ENCODE results near the gene RASSF3. TPM values are rescaled to one million over a fixed set of nuclear protein-coding genes. Genes with fewer than 3 reads are reported as not detected.
"Not testable (repeated sequence)": the region's sequence is repeated elsewhere in the genome, so short reads cannot be mapped to it uniquely, and the experiment has no call there.

RASSF3 gene
- total RNA-seq, 1 donor: 13.8 TPM

DNA sequence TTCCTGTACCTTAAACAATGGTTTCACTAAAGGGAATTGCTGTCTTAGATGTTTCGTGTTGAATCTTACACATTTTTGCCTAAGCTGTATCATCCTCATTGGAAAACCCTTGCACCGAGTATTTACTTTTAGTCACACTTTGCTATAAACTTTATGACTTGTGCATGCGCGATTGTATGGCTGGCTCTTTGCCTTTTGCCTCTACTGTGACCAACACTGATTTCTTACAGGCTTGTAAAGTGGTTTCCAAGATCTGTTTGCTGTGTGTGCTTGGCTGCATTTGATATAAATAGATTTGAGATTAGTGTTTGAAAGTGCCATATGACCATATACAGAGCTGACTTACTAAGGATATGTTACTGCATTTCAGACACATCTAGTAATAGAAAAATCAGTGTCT lies 40.5 kb downstream of the RASSF3 start:
- Histone ChIP-seq H3K36me3 (ENCODE audit: insufficient read depth, low read length) (no peaks in the 10 kb centered on the region), H3K4me2 (ENCODE audit: insufficient read depth, low read length) (no peak overlapping the region), H4K20me1 (ENCODE audit: insufficient read depth, low read length) (peaks cover 2% of the 10 kb centered on the region), H2AFZ (ENCODE audit: low read length) (no peak overlapping the region), H3K4me3 (ENCODE audit: insufficient read depth, low read length) (no peak overlapping the region), H3K9me3 (ENCODE audit: low read depth, low read length) (no peaks in the 10 kb centered on the region), H3K4me1 (ENCODE audit: insufficient read depth, low read length) (peaks cover 9% of the 10 kb centered on the region), H3K79me2 (ENCODE audit: insufficient read depth, low read length) (peaks cover 41% of the 10 kb centered on the region), H3K27ac (ENCODE audit: low read depth, low read length) (no peak overlapping the region), H3K27me3 (ENCODE audit: insufficient read depth, low read length) (no peaks in the 10 kb centered on the region)
- TF ChIP-seq, protein P1, sequence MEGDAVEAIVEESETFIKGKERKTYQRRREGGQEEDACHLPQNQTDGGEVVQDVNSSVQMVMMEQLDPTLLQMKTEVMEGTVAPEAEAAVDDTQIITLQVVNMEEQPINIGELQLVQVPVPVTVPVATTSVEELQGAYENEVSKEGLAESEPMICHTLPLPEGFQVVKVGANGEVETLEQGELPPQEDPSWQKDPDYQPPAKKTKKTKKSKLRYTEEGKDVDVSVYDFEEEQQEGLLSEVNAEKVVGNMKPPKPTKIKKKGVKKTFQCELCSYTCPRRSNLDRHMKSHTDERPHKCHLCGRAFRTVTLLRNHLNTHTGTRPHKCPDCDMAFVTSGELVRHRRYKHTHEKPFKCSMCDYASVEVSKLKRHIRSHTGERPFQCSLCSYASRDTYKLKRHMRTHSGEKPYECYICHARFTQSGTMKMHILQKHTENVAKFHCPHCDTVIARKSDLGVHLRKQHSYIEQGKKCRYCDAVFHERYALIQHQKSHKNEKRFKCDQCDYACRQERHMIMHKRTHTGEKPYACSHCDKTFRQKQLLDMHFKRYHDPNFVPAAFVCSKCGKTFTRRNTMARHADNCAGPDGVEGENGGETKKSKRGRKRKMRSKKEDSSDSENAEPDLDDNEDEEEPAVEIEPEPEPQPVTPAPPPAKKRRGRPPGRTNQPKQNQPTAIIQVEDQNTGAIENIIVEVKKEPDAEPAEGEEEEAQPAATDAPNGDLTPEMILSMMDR (IDR thresholded peaks at IDR 0.05; ENCODE audit: extremely low read depth, low read depth, low read length): no peak
- peak; percentile 82 for DNase-seq (ENCODE audit: insufficient read length, low spot score, missing footprints)

DNA sequence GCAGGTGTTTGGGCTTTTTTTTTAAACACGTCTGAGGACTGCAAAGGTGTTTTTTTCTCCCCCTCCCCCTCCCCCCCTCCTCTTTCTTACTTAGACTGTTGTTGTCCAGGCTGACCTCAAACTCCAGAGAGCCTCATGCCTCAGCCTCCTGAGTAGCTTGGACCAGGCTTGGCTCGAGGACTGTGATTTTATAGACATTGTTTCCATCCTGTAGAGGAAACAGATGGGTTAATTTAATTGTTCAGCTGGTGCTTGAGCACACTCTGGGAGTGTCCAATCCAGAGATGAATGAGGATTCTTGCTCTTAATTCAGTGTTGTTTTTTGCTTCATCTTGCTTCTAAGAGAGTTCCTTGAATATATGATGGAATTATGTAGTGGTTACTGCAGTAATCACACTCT lies 42.1 kb downstream of the RASSF3 start:
- DNase-seq (ENCODE audit: insufficient read length, low spot score, missing footprints): no peak

DNA sequence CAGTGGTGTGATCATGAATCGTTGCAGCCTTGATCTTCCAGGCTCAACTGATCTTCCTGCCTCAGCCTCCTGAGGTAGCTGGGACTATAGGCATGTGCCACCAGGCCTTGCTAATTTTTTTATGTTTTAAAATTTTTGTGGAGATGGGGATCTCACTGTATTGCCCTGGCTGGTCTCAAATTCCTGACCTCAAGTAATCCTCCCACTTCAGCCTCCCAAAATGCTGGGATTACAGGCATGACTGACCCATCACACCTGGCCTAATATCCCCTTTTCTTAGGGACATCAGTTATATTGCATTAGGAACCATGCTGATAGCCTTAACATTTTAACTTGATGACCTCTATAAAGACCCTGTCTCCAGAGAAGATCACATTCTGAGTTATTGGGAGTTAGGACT lies 42.8 kb downstream of the RASSF3 start:
- peaks cover 9% of the 10 kb centered on the region for H3K4me1 ChIP-seq (ENCODE audit: insufficient read depth, low read length)
- H3K9me3 ChIP-seq (ENCODE audit: low read depth, low read length): no peaks in the 10 kb centered on the region
- TF ChIP-seq, protein P1 (IDR thresholded peaks at IDR 0.05; ENCODE audit: extremely low read depth, low read depth, low read length): no peak
- peaks cover 33% of the 10 kb centered on the region for H3K79me2 ChIP-seq (ENCODE audit: insufficient read depth, low read length)
- no peak overlapping the region for H3K27ac ChIP-seq (ENCODE audit: low read depth, low read length)
- no peak overlapping the region for H3K4me3 ChIP-seq (ENCODE audit: insufficient read depth, low read length)
- H4K20me1 ChIP-seq (ENCODE audit: insufficient read depth, low read length): peaks cover 2% of the 10 kb centered on the region
- no peak for DNase-seq (ENCODE audit: insufficient read length, low spot score, missing footprints)
- no peak overlapping the region for H2AFZ ChIP-seq (ENCODE audit: low read length)
- no peaks in the 10 kb centered on the region for H3K27me3 ChIP-seq (ENCODE audit: insufficient read depth, low read length)
- no peaks in the 10 kb centered on the region for H3K36me3 ChIP-seq (ENCODE audit: insufficient read depth, low read length)
- H3K4me2 ChIP-seq (ENCODE audit: insufficient read depth, low read length): no peak overlapping the region

More for the DNA sequence above, 42.1 kb downstream of the RASSF3 start:
- no peak overlapping the region for H3K27ac ChIP-seq (ENCODE audit: low read depth, low read length)
- no peaks in the 10 kb centered on the region for H3K27me3 ChIP-seq (ENCODE audit: insufficient read depth, low read length)
- H3K4me3 ChIP-seq (ENCODE audit: insufficient read depth, low read length): no peak overlapping the region
- peaks cover 37% of the 10 kb centered on the region for H3K79me2 ChIP-seq (ENCODE audit: insufficient read depth, low read length)
- no peak overlapping the region for H2AFZ ChIP-seq (ENCODE audit: low read length)
- no peaks in the 10 kb centered on the region for H3K36me3 ChIP-seq (ENCODE audit: insufficient read depth, low read length)
- peaks cover 2% of the 10 kb centered on the region for H4K20me1 ChIP-seq (ENCODE audit: insufficient read depth, low read length)
- H3K4me2 ChIP-seq (ENCODE audit: insufficient read depth, low read length): no peak overlapping the region
- H3K4me1 ChIP-seq (ENCODE audit: insufficient read depth, low read length): peaks cover 9% of the 10 kb centered on the region
- TF ChIP-seq, protein P1 (IDR thresholded peaks at IDR 0.05; ENCODE audit: extremely low read depth, low read depth, low read length): no peak
- no peaks in the 10 kb centered on the region for H3K9me3 ChIP-seq (ENCODE audit: low read depth, low read length)

DNA sequence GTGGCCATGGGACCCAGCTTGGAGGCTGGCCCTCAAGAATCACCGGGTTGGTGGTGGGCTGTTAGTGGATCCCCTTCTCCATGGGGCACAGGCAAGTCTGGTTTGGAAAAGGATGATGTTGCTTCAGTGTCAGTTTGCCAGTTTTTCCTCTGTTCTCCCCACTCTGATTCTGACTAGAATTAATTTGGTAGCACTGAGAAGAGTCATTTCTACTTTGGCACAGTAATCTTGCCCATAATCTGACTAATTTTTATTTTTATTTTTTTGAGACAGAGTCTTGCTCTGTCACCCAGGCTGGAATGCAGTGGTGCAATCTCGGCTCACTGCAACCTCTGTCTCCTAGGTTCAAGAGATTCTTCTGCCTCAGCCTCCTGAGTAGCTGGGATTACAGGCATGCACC lies 43.6 kb downstream of the RASSF3 start:
- peaks cover 32% of the 10 kb centered on the region for H3K79me2 ChIP-seq (ENCODE audit: insufficient read depth, low read length)
- H3K9me3 ChIP-seq (ENCODE audit: low read depth, low read length); H3K27me3 ChIP-seq (ENCODE audit: insufficient read depth, low read length); H3K36me3 ChIP-seq (ENCODE audit: insufficient read depth, low read length); H3K4me2 ChIP-seq (ENCODE audit: insufficient read depth, low read length); H3K4me1 ChIP-seq (ENCODE audit: insufficient read depth, low read length); H2AFZ ChIP-seq (ENCODE audit: low read length); H3K4me3 ChIP-seq (ENCODE audit: insufficient read depth, low read length); H4K20me1 ChIP-seq (ENCODE audit: insufficient read depth, low read length); H3K27ac ChIP-seq (ENCODE audit: low read depth, low read length); DNase-seq (ENCODE audit: insufficient read length, low spot score, missing footprints): not testable (repeated sequence)

Data from osteoblast (primary cell).